WTC11 (cell line): ENCODE measurements around the gene GDF11. TPM values are rescaled to one million over a fixed set of nuclear protein-coding genes. Genes with fewer than 3 reads are reported as not detected.

Experiments used
- ATAC-seq: fragments of 200-7000 bp; cut with Tn5 transposase; 2 replicates; pipeline ENCODE4 v1.10.0; 2021; ENCODE audit warnings: mild to moderate bottlenecking, moderate library complexity
- CTCF ChIA-PET: fragments of 300-600 bp; sonication (Branson Sonifier 250); formaldehyde crosslinking; loops from one replicate; lab custom pipeline; 2021; ENCODE audit warnings: antibody characterized with exemption; lab: Charles Lee
- POLR2A ChIA-PET: fragments of 350-600 bp; sonication (Branson Sonifier 250); formaldehyde crosslinking; loops from one replicate; lab custom pipeline; 2021; ENCODE audit warnings: antibody characterized with exemption; lab: Charles Lee
- DNase-seq: peaks from one replicate; pipeline ENCODE4 v3.0.0; 2021; ENCODE audit warnings: low spot score
- H3K27ac Mint-ChIP-seq: 2 replicates; pipeline ENCODE4 v1.8.0; 2021; ENCODE audit warnings: mixed read lengths
- H3K27me3 Mint-ChIP-seq: 2 replicates; pipeline ENCODE4 v1.8.0; 2021; ENCODE audit warnings: low read depth, mild to moderate bottlenecking, moderate library complexity, mixed read lengths
- H3K36me3 Mint-ChIP-seq: 2 replicates; pipeline ENCODE4 v1.8.0; 2021; ENCODE audit warnings: mixed read lengths
- H3K4me1 Mint-ChIP-seq: 2 replicates; pipeline ENCODE4 v1.8.0; 2022; ENCODE audit warnings: mixed read lengths
- H3K4me3 Mint-ChIP-seq: 2 replicates; pipeline ENCODE4 v1.8.0; 2021; ENCODE audit warnings: mild to moderate bottlenecking, moderate library complexity, mixed read lengths
- H3K9me3 Mint-ChIP-seq: 2 replicates; pipeline ENCODE4 v1.8.0; 2021; ENCODE audit warnings: mixed read lengths
- AR ChIP-seq: fragments of 250-450 bp; sonication (Bioruptor Pico); IDR thresholded peaks from 2 replicates; pipeline ENCODE4 v1.9.0; 2021; ENCODE audit warnings: mild to moderate bottlenecking
- ATF2 ChIP-seq: sonication (generic); formaldehyde crosslinking; IDR thresholded peaks from 2 replicates; pipeline ENCODE4 v1.8.1; 2022; ENCODE audit warnings: low read depth, missing genetic modification reagents, borderline replicate concordance
- CREB1 ChIP-seq: sonication (generic); formaldehyde crosslinking; IDR thresholded peaks from 2 replicates; pipeline ENCODE4 v1.8.0; 2023; ENCODE audit warnings: mild to moderate bottlenecking, missing genetic modification reagents
- E2F4 ChIP-seq: sonication (generic); formaldehyde crosslinking; IDR thresholded peaks from 2 replicates; pipeline ENCODE4 v1.8.1; 2022; ENCODE audit warnings: low read depth, mild to moderate bottlenecking, moderate library complexity, missing genetic modification reagents, borderline replicate concordance
- EMX1 ChIP-seq: fragments of 250-450 bp; sonication (Bioruptor Pico); IDR thresholded peaks from 2 replicates; pipeline ENCODE4 v1.8.0; 2021; ENCODE audit warnings: mild to moderate bottlenecking
- ESRRA ChIP-seq: sonication (generic); formaldehyde crosslinking; IDR thresholded peaks from 2 replicates; pipeline ENCODE4 v1.8.1; 2022; ENCODE audit warnings: mild to moderate bottlenecking, missing genetic modification reagents, borderline replicate concordance
- FOXP1 ChIP-seq: sonication (generic); formaldehyde crosslinking; IDR thresholded peaks from 2 replicates; pipeline ENCODE4 v1.8.0; 2022; ENCODE audit warnings: missing genetic modification reagents, mild to moderate bottlenecking, moderate library complexity, borderline replicate concordance
- GABPB1 ChIP-seq: sonication (generic); formaldehyde crosslinking; IDR thresholded peaks from 2 replicates; pipeline ENCODE4 v1.8.1; 2023; ENCODE audit warnings: mild to moderate bottlenecking, missing genetic modification reagents
- KAT7 ChIP-seq: sonication (generic); formaldehyde crosslinking; IDR thresholded peaks from 2 replicates; pipeline ENCODE4 v1.8.1; 2023; ENCODE audit warnings: missing genetic modification reagents, mild to moderate bottlenecking, borderline replicate concordance
- NR2C2 ChIP-seq: sonication (generic); formaldehyde crosslinking; IDR thresholded peaks from 2 replicates; pipeline ENCODE4 v1.8.0; 2022; ENCODE audit warnings: mild to moderate bottlenecking, missing genetic modification reagents
- STAT6 ChIP-seq: sonication (generic); formaldehyde crosslinking; conservative IDR thresholded peaks from 2 replicates; pipeline ENCODE4 v1.8.1; 2023; ENCODE audit warnings: mild to moderate bottlenecking, low read depth, missing genetic modification reagents, moderate library complexity
- TEAD1 ChIP-seq: sonication (generic); formaldehyde crosslinking; IDR thresholded peaks from 2 replicates; pipeline ENCODE4 v1.8.0; 2022; ENCODE audit warnings: mild to moderate bottlenecking, missing genetic modification reagents
- ZNF219 ChIP-seq: sonication (generic); formaldehyde crosslinking; IDR thresholded peaks from 2 replicates; pipeline ENCODE4 v1.8.0; 2023; ENCODE audit warnings: missing genetic modification reagents, mild to moderate bottlenecking, borderline replicate concordance
- ZNF317 ChIP-seq: sonication (generic); formaldehyde crosslinking; IDR thresholded peaks from 2 replicates; pipeline ENCODE4 v1.8.1; 2023; ENCODE audit warnings: low read depth, mild to moderate bottlenecking, moderate library complexity, missing genetic modification reagents, borderline replicate concordance
- ZNF416 ChIP-seq: fragments of 250-450 bp; sonication (Bioruptor Pico); IDR thresholded peaks from 2 replicates; pipeline ENCODE4 v1.9.0; 2021; ENCODE audit warnings: mild to moderate bottlenecking, inconsistent platforms
- total RNA-seq: library from RNA; stranded (reverse); gene quantifications from 3 replicates; pipeline ENCODE4 v1.2.3, GENCODE V29; 2021
- TF ChIP-seq, protein P1 (sequence below): sonication (generic); formaldehyde crosslinking; IDR thresholded peaks from 2 replicates; pipeline ENCODE4 v1.8.1; 2022; ENCODE audit warnings: missing genetic modification reagents, borderline replicate concordance

The GDF11 gene
- total RNA-seq, 1 experiment from 2014 or later: 16.9 TPM

GRCh38 chr12:55698241-55698955 is 44.5 kb upstream of the GDF11 start:
- Mint-ChIP-seq H3K27ac (no peak overlapping the region), H3K4me1 (no peaks in the 10 kb centered on the region), H3K4me3 (no peak overlapping the region), H3K9me3 (no peaks in the 10 kb centered on the region), H3K27me3 (no peaks in the 10 kb centered on the region), H3K36me3 (peaks cover 13% of the 10 kb centered on the region)
- ChIA-PET POLR2A (no interaction called here), CTCF (interaction anchor here (0.8 kb wide), 1 partner anchor 17 kb away, joined by 3 read pairs; a partner anchor contains a TSS)
- no peak for ATAC-seq
- no peak for DNase-seq
- no peak for TF ChIP-seq ZNF416 (CRISPR knock-in tag)
- TF ChIP-seq GABPB1: no peak
- TF ChIP-seq KAT7 (CRISPR knock-in tag): no peak
- no peak for TF ChIP-seq CREB1
- TF ChIP-seq ATF2 (CRISPR knock-in tag): no peak
- no peak for TF ChIP-seq ESRRA (CRISPR knock-in tag)
- no peak for TF ChIP-seq AR (CRISPR knock-in tag)
- no peak for TF ChIP-seq FOXP1 (CRISPR knock-in tag)
- no peak for TF ChIP-seq TEAD1
- no peak for TF ChIP-seq STAT6
- TF ChIP-seq NR2C2 (CRISPR knock-in tag): no peak
- no peak for TF ChIP-seq ZNF317 (CRISPR knock-in tag)
- TF ChIP-seq E2F4 (CRISPR knock-in tag): no peak
- TF ChIP-seq, protein P1, sequence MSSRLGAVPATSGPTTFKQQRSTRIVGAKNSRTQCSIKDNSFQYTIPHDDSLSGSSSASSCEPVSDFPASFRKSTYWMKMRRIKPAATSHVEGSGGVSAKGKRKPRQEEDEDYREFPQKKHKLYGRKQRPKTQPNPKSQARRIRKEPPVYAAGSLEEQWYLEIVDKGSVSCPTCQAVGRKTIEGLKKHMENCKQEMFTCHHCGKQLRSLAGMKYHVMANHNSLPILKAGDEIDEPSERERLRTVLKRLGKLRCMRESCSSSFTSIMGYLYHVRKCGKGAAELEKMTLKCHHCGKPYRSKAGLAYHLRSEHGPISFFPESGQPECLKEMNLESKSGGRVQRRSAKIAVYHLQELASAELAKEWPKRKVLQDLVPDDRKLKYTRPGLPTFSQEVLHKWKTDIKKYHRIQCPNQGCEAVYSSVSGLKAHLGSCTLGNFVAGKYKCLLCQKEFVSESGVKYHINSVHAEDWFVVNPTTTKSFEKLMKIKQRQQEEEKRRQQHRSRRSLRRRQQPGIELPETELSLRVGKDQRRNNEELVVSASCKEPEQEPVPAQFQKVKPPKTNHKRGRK (CRISPR knock-in tag): no peak
- TF ChIP-seq EMX1: no peak
- no peak for TF ChIP-seq ZNF219 (CRISPR knock-in tag)
